Measurements from ENCODE around the gene HPX.
A peak's percentile ranks its signal among the peaks of the same experiment; 100 is the strongest.
"Not testable (repeated sequence)": the region's sequence is repeated elsewhere in the genome, so short reads cannot be mapped to it uniquely, and the experiment has no call there.

HPX gene

GRCh38 chr11:6413791-6414201 is 27.0 kb downstream of the HPX start:
- no peak for DNase-seq

GRCh38 chr11:6411594-6412031 is 29.2 kb downstream of the HPX start:
- no peak for DNase-seq

DNA sequence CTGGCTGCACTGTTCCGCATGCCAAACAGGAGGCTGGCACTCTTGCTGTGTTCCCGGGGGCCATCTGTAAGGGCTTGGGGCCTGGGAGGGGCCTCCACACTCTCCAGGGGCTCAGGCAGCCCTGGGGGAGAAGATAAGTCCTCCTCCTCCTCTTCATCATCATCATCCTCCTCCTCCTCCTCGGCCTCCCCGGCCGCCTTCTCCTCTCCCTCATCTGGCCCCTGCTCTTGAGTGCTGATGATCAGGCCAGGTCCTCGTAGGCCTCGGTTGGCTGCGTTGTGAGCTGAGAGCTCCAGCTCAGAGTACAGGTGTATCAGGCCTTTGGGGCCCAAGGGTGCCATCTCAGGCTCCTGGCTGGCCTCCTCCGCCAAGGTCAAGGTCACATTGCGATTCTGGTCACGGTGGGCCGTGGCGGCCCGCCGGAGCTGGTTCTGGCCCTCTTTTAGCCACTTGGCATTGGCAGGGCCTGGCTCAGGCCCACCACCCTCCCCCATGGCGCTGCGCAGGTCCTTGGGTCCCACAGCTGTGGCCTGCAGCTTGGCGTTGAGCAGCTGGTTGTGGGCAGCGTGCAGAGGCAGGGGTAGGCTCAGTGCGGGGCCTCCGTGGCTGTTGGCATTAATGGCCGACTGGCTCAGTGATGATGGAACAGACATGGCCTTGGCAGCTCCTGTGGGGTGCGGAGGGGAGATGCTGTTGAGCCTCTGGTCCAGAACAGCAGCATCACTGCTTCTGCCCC is 29.9 kb downstream of the HPX start:
- DNase-seq = no peak

- no peak for DNase-seq
Measured at GRCh38 chr11:6406370-6406769, 34.4 kb downstream of the HPX start.

GRCh38 chr11:6405846-6406245 is 34.9 kb downstream of the HPX start:
- DNase-seq = no peak

- DNase-seq = no peak
Measured at GRCh38 chr11:6405052-6405667, 35.6 kb downstream of the HPX start.

- no peak for DNase-seq
Measured at GRCh38 chr11:6404342-6405051, 36.3 kb downstream of the HPX start.

GRCh38 chr11:6403539-6403938 is 37.2 kb downstream of the HPX start:
- no peak for DNase-seq

DNA sequence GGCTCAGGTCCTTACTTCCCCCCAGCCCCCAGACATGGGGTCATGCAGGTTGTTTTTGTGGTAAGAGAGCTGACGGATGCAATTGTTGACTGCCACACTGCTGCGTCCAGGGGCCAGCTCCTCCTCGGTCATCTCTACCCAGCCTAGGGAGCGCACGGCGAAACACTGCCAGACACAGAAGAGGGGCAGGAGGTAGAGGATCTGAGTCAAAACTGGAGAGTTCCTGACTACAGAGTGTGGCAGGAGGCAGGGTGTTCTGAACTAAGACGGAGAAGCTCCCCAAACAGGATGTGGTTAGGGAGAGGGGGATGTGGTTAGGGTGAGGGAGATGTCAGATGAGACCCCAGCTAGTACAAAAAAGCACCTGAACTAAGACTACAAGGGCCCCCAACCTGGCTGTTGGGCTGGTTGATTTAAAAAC is 38.2 kb downstream of the HPX start:
- DNase-seq = peak in 1 of 2 donors; percentile 77

DNA sequence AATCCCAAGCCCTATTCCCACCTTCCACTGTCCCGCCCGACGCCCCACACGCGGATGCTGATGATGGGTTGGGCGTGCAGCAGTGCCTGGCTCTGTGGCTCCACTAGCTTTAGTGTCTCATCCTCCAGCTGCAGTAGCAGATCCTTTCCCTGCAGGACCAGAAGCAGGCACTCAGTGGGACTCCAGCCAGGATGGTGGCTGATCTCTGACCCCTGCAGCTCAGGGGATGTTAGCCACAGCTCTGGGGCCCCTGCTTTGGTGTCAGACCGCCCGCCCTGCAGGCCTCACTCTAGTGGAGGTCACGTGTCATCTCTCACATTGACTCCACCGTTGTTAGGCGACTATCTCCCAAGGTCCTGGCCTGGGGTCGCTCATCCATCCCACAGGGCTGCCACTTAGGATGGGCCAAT is 38.7 kb downstream of the HPX start:
- DNase-seq = no peak

DNA sequence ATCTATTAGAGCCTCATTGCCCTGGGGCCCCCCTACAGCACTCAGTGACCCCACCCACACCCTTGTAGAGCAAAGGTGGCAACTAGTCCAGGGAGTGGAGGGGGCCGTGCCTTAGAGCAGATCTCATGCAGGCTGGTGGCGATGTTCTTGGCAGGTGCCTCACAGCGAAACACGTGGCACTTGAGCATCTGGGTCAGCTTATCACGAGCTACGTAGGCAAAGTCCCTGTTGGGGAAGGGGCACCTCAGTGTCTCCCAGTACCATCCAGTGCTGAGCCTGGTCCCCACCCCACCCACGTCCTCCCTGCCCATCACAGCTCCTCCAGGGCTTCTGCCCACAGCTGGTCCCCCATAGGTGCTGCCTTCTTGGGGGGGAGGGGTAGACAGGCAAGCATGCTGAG is 39.3 kb downstream of the HPX start:
- no peak for DNase-seq

DNA sequence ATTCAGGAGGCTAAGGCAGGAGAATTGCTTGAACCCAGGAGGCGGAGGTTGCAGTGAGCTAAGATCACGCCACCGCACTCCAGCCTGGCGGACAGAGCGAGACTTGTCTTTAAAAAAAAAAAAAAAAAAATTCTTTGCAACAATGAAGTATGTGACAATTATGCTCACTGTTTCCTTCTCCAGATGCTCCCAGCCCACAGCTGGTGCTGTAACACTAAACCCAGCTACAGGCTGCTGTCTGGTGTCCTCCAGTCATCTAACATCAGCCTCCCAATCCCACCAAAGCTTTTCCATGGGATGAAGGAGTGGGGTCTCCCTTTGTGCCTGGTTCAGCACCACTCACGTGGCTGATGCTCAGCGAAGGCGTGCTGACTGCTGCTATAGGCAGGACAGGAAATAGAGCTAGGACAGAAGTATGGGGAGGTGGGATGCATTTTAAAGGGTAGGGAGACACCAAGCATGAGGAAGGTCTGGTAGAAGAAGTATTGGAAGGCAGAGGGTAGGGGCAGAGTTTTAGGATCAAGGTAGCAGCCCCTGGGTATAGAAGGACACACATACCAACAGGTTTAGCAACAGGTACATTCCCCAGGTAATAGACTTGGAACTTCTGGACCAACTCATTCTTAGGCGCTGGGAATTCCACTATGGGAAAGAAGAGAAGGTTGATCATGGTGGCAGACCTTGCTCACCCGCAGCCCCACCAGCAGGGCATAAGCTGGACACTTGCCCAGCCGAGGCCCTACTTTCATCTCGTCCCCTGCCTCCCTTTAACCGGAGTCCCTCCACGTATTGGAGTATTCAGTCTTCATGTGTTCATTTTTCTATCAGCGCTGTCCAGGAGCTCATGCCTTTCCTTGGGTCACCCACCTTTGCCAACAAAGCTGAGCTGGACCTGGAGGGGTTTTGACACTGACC is 40.1 kb downstream of the HPX start:
- no peak for DNase-seq

DNA sequence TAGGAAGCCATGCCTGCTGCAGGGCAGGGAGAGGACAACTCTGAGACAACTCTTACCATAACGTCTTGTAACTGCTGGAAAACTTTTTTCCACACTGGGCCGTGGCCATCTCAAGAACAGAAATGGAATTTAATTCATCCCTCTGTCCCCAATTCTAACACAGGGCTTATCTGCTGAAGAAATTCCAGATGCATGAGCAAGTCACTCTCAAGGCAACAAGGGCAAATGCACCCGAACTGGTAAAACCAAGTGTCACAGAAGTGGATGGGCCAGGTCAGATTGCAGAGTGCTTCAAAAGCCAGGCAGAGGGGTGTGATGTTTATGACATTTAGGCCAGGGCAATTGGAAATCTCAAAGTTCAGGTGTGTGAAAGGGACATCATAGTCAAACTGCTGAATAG is 43.2 kb downstream of the HPX start:
- no peak for DNase-seq

- no peak for DNase-seq
Measured at GRCh38 chr11:6397156-6397555, 43.6 kb downstream of the HPX start.

DNA sequence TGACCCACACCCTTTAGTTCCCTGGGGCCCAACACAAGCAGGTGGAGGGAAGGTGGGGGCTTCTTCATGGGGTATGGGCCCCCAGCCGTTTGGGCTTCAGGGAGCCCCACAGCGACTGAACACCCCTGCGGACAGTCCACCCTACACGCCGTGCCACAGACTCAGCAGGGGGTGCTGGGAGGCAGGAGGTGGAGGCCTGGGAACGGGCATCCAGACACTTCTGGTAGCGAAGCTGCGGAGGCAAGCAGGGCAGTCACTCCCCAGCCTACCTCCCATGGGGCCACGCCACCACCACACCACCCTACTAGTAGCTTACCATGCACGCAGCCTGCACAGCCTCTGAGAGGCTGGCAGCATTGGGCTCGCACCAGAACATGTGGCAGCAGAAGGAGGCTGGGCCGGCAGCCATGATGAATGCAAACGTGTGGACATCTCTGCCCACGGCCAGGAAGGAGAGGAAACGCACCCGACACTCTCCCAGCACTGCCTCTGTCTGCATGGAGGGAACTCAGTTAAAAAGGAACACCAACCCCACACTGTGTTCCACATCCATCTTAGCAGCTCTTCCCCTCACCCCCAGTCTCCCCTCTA is 45.2 kb downstream of the HPX start:
- DNase-seq = no peak

GRCh38 chr11:6393989-6394670 is 46.7 kb downstream of the HPX start:
- no peak for DNase-seq

GRCh38 chr11:6392251-6392650 is 48.5 kb downstream of the HPX start:
- not testable (repeated sequence) for DNase-seq

DNA sequence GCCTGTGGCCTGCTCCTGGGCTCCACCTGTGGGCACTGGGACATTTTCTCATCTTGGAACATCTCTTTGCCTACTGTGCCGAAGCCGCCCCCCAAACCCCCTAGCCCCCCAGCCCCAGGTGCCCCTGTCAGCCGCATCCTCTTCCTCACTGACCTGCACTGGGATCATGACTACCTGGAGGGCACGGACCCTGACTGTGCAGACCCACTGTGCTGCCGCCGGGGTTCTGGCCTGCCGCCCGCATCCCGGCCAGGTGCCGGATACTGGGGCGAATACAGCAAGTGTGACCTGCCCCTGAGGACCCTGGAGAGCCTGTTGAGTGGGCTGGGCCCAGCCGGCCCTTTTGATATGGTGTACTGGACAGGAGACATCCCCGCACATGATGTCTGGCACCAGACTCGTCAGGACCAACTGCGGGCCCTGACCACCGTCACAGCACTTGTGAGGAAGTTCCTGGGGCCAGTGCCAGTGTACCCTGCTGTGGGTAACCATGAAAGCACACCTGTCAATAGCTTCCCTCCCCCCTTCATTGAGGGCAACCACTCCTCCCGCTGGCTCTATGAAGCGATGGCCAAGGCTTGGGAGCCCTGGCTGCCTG is 49.2 kb downstream of the HPX start:
- no peak for DNase-seq

DNA sequence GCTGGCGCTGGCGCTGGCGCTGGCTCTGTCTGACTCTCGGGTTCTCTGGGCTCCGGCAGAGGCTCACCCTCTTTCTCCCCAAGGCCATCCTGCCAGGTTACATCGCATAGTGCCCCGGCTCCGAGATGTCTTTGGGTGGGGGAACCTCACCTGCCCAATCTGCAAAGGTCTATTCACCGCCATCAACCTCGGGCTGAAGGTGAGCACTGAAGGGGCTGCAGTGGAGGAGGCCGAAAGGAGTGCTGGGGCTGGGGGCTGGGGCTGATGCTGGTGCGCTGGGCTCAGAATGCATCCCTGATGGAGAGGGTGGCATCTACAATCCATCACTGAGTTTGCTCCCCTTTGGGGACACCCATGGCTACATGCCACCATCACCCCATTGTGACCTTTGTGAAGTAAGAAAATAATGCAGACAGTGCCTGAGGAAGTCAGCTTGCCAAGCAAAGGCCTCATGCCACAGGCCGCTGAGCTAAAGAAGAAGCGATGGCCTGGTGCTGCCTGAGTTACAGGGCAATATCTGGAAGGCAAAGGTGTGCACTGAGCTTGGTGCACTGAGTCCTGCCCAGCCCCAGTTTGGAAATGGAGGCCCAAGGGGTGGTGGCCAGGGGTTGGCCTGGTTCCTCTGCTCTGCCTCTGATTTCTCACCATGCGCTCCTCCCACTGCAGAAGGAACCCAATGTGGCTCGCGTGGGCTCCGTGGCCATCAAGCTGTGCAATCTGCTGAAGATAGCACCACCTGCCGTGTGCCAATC is 49.9 kb downstream of the HPX start:
- no peak for DNase-seq

GRCh38 chr11:6389905-6390717 is 50.7 kb downstream of the HPX start, which contains the start of gene SMPD1:
TSS of gene SMPD1 (plus strand) at chr11:6390474. CDS start at chr11:6390599, 125 bp downstream.
- DNase-seq = peak; percentile 82 to 91
